ENCODE measurements around the gene SORL1-AS1.

GRCh38 chr11:121394785-121395184 is 58.0 kb downstream of the SORL1-AS1 start:
- TF ChIP-seq POLR2A (IDR thresholded peaks at IDR 0.05) (no peak), CTCF (IDR thresholded peaks at IDR 0.05 in 8 of 11, conservative IDR thresholded peaks at IDR 0.05 in 3 of 11) (no peak)
